WTC11 (cell line): ENCODE data around the gene PRAME. TPM values are rescaled to one million over a fixed set of nuclear protein-coding genes. Genes with fewer than 3 reads are reported as not detected.

Experiments
- ATAC-seq: fragments of 200-7000 bp; cut with Tn5 transposase; 2 replicates; pipeline ENCODE4 v1.10.0; 2021; ENCODE audit warnings: mild to moderate bottlenecking, moderate library complexity
- CTCF ChIA-PET: fragments of 300-600 bp; sonication (Branson Sonifier 250); formaldehyde crosslinking; loops from one replicate; lab custom pipeline; 2021; ENCODE audit warnings: antibody characterized with exemption; lab: Charles Lee
- POLR2A ChIA-PET: fragments of 350-600 bp; sonication (Branson Sonifier 250); formaldehyde crosslinking; loops from one replicate; lab custom pipeline; 2021; ENCODE audit warnings: antibody characterized with exemption; lab: Charles Lee
- DNase-seq: peaks from one replicate; pipeline ENCODE4 v3.0.0; 2021; ENCODE audit warnings: low spot score
- H3K27ac Mint-ChIP-seq: 2 replicates; pipeline ENCODE4 v1.8.0; 2021; ENCODE audit warnings: mixed read lengths
- H3K27me3 Mint-ChIP-seq: 2 replicates; pipeline ENCODE4 v1.8.0; 2021; ENCODE audit warnings: low read depth, mild to moderate bottlenecking, moderate library complexity, mixed read lengths
- H3K36me3 Mint-ChIP-seq: 2 replicates; pipeline ENCODE4 v1.8.0; 2021; ENCODE audit warnings: mixed read lengths
- H3K4me1 Mint-ChIP-seq: 2 replicates; pipeline ENCODE4 v1.8.0; 2022; ENCODE audit warnings: mixed read lengths
- H3K4me3 Mint-ChIP-seq: 2 replicates; pipeline ENCODE4 v1.8.0; 2021; ENCODE audit warnings: mild to moderate bottlenecking, moderate library complexity, mixed read lengths
- H3K9me3 Mint-ChIP-seq: 2 replicates; pipeline ENCODE4 v1.8.0; 2021; ENCODE audit warnings: mixed read lengths
- ARID4B ChIP-seq: sonication (generic); formaldehyde crosslinking; IDR thresholded peaks from 2 replicates; pipeline ENCODE4 v1.8.0; 2023; ENCODE audit warnings: missing genetic modification reagents, mild to moderate bottlenecking, borderline replicate concordance
- ATF1 ChIP-seq: sonication (generic); formaldehyde crosslinking; IDR thresholded peaks from 2 replicates; pipeline ENCODE4 v1.8.1; 2023; ENCODE audit warnings: mild to moderate bottlenecking, moderate library complexity, missing genetic modification reagents
- ATF3 ChIP-seq: sonication (generic); formaldehyde crosslinking; conservative IDR thresholded peaks from 2 replicates; pipeline ENCODE4 v1.8.1; 2022; ENCODE audit warnings: mild to moderate bottlenecking, missing genetic modification reagents
- E2F4 ChIP-seq: sonication (generic); formaldehyde crosslinking; IDR thresholded peaks from 2 replicates; pipeline ENCODE4 v1.8.1; 2022; ENCODE audit warnings: low read depth, mild to moderate bottlenecking, moderate library complexity, missing genetic modification reagents, borderline replicate concordance
- FOXJ3 ChIP-seq: sonication (generic); formaldehyde crosslinking; IDR thresholded peaks from 2 replicates; pipeline ENCODE4 v1.9.0; 2021; ENCODE audit warnings: missing genetic modification reagents, mild to moderate bottlenecking, borderline replicate concordance
- FOXP1 ChIP-seq: sonication (generic); formaldehyde crosslinking; IDR thresholded peaks from 2 replicates; pipeline ENCODE4 v1.8.0; 2022; ENCODE audit warnings: missing genetic modification reagents, mild to moderate bottlenecking, moderate library complexity, borderline replicate concordance
- PRRX2 ChIP-seq: fragments of 250-450 bp; sonication (Bioruptor Pico); IDR thresholded peaks from 2 replicates; pipeline ENCODE4 v1.8.0; 2021; ENCODE audit warnings: mild to moderate bottlenecking
- TEAD1 ChIP-seq: sonication (generic); formaldehyde crosslinking; IDR thresholded peaks from 2 replicates; pipeline ENCODE4 v1.8.0; 2022; ENCODE audit warnings: mild to moderate bottlenecking, missing genetic modification reagents
- ZBTB43 ChIP-seq: sonication (generic); formaldehyde crosslinking; IDR thresholded peaks from 2 replicates; pipeline ENCODE4 v1.8.1; 2023; ENCODE audit warnings: mild to moderate bottlenecking, missing genetic modification reagents
- ZNF121 ChIP-seq: sonication (generic); formaldehyde crosslinking; IDR thresholded peaks from 2 replicates; pipeline ENCODE4 v1.8.0; 2023; ENCODE audit warnings: missing genetic modification reagents
- ZNF281 ChIP-seq: sonication (generic); formaldehyde crosslinking; IDR thresholded peaks from 2 replicates; pipeline ENCODE4 v1.8.0; 2023; ENCODE audit warnings: mild to moderate bottlenecking, missing genetic modification reagents
- ZNF317 ChIP-seq: sonication (generic); formaldehyde crosslinking; IDR thresholded peaks from 2 replicates; pipeline ENCODE4 v1.8.1; 2023; ENCODE audit warnings: low read depth, mild to moderate bottlenecking, moderate library complexity, missing genetic modification reagents, borderline replicate concordance
- ZNF416 ChIP-seq: fragments of 250-450 bp; sonication (Bioruptor Pico); IDR thresholded peaks from 2 replicates; pipeline ENCODE4 v1.9.0; 2021; ENCODE audit warnings: mild to moderate bottlenecking, inconsistent platforms
- ZNF425 ChIP-seq: fragments of 250-450 bp; sonication (Bioruptor Pico); conservative IDR thresholded peaks from 2 replicates; pipeline ENCODE4 v1.9.0; 2021; ENCODE audit warnings: mild to moderate bottlenecking
- total RNA-seq: library from RNA; stranded (reverse); gene quantifications from 3 replicates; pipeline ENCODE4 v1.2.3, GENCODE V29; 2021

Gene PRAME
- total RNA-seq, 1 experiment from 2014 or later = 1.5 TPM

GRCh38 chr22:22578702-22579424, 19.8 kb upstream of the PRAME start:
- Mint-ChIP-seq H3K4me3 (no peak overlapping the region), H3K27me3 (peaks cover 96% of the 10 kb centered on the region), H3K36me3 (no peaks in the 10 kb centered on the region), H3K4me1 (no peaks in the 10 kb centered on the region), H3K9me3 (no peaks in the 10 kb centered on the region)
- ATAC-seq (no peak), DNase-seq (no peak)
- ChIA-PET POLR2A (no interaction called here), CTCF (interaction anchor here (0.5 to 3.0 kb wide), 4 partner anchors 37 to 236 kb away, joined by 3 to 23 read pairs (median 4); no protein-coding TSS in a partner anchor)
- TF ChIP-seq E2F4 (CRISPR knock-in tag) (no peak), ZNF317 (CRISPR knock-in tag) (no peak), ZNF416 (CRISPR knock-in tag) (no peak), TEAD1 (CRISPR knock-in tag) (no peak), ZNF281 (CRISPR knock-in tag) (no peak), ATF3 (CRISPR knock-in tag) (no peak), ZNF121 (CRISPR knock-in tag) (no peak), FOXP1 (CRISPR knock-in tag) (no peak), PRRX2 (CRISPR knock-in tag) (no peak), ZBTB43 (CRISPR knock-in tag) (no peak), FOXJ3 (CRISPR knock-in tag) (no peak), ARID4B (no peak)
- TF ChIP-seq, all 79 proteins: peak for 0
- no peak overlapping the region for H3K27ac Mint-ChIP-seq

GRCh38 chr22:22576989-22577427, 17.9 kb upstream of the PRAME start:
- H3K27me3 Mint-ChIP-seq = peaks cover 97% of the 10 kb centered on the region
- POLR2A ChIA-PET = no interaction called here
- no peaks in the 10 kb centered on the region for H3K36me3 Mint-ChIP-seq
- H3K9me3 Mint-ChIP-seq = no peaks in the 10 kb centered on the region
- CTCF ChIA-PET = interaction anchor here (0.6 to 3.0 kb wide), 56 partner anchors 11 to 1521 kb away, joined by 3 to 103 read pairs (median 4); partner anchors contain the start of genes PRAME, ZNF280A and ZNF280B
- DNase-seq = no peak
- no peaks in the 10 kb centered on the region for H3K4me1 Mint-ChIP-seq
- H3K4me3 Mint-ChIP-seq = no peak overlapping the region
- ATAC-seq = no peak
- no peak overlapping the region for H3K27ac Mint-ChIP-seq
- TF ChIP-seq ZNF425 (CRISPR knock-in tag) = no peak
- no peak for TF ChIP-seq ZNF281 (CRISPR knock-in tag)
- TF ChIP-seq ATF1 (CRISPR knock-in tag) = no peak
